Measurements from ENCODE around the gene NFATC2.

DNA sequence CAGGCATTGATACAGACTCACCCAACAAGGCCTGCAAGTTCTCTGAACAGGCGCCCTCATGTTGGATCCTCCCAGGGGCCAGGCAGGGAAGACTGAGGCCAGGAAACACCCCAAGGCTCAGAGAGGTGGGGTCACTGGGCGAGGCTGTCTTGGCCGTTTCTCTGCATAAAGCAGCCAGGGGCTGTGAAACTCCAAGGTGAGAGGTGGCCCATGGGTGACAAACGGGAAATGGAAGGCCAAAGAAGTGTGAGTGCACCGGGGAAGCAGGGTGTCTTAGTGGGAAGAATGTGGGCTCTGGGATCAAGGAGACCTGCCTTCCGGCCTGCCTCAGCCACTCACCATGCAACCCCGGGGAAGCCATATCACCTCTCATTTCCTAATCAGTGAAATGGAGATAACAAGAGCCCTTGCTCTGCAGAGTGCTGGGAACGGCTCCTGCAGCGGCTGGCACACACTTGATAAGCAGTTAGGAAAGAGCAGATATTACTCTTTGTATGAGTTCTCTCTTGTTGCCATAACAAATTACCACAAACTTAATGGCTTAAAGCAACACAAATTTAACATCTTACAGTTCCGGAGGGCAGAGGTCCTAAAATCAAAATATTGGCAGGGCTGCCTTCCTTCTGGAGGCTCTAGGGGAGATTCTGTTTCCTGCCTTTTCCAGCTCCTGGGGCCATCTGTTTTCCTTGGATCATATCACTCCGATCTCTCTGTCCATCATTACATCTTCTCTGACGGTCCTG lies 168.6 kb downstream of the NFATC2 start:
- TF ChIP-seq EP300 (IDR thresholded peaks at IDR 0.05; ENCODE audit: borderline replicate concordance): no peak
- no peak for TF ChIP-seq TAF1 (IDR thresholded peaks at IDR 0.05; ENCODE audit: low read depth)
- TF ChIP-seq RAD21 (IDR thresholded peaks at IDR 0.05; ENCODE audit: low read depth): no peak
- no peak for TF ChIP-seq CREB1 (IDR thresholded peaks at IDR 0.05; ENCODE audit: low read depth)
- no peak for TF ChIP-seq TCF12 (IDR thresholded peaks at IDR 0.05; ENCODE audit: low read depth)
- no peak for TF ChIP-seq EGR1 (IDR thresholded peaks at IDR 0.05)
- TF ChIP-seq ZBTB7A (IDR thresholded peaks at IDR 0.05; ENCODE audit: low read depth): no peak
- no peak for TF ChIP-seq FOXM1 (IDR thresholded peaks at IDR 0.05; ENCODE audit: borderline replicate concordance, low read depth)
- TF ChIP-seq MAX (IDR thresholded peaks at IDR 0.05): no peak
- no peak for TF ChIP-seq REST (IDR thresholded peaks at IDR 0.05; ENCODE audit: low read depth)
